Measurements from ENCODE around the gene MLLT3.

DNA sequence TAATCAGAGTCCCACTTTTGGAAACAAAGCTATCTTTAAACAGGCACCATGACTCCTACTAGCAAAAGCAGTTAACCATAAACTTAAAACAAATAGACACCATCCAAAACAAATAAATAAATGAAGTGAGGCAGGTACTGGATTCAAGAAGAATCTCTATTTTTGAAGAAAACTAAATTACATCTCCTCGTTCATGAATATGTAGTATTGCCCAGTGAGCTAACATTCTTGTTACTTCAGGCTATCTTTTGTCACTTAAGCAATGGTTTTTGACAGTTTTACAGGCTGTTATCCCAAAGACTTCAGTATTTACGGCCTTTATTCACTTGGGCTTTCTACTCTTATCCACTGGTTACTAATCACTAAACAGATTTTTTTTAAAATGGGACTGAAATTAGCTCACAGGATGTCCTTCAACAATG, 242.5 kb downstream of the MLLT3 start:
- TF ChIP-seq, protein P1, sequence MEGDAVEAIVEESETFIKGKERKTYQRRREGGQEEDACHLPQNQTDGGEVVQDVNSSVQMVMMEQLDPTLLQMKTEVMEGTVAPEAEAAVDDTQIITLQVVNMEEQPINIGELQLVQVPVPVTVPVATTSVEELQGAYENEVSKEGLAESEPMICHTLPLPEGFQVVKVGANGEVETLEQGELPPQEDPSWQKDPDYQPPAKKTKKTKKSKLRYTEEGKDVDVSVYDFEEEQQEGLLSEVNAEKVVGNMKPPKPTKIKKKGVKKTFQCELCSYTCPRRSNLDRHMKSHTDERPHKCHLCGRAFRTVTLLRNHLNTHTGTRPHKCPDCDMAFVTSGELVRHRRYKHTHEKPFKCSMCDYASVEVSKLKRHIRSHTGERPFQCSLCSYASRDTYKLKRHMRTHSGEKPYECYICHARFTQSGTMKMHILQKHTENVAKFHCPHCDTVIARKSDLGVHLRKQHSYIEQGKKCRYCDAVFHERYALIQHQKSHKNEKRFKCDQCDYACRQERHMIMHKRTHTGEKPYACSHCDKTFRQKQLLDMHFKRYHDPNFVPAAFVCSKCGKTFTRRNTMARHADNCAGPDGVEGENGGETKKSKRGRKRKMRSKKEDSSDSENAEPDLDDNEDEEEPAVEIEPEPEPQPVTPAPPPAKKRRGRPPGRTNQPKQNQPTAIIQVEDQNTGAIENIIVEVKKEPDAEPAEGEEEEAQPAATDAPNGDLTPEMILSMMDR (IDR thresholded peaks at IDR 0.05), result no peak
- no peak for TF ChIP-seq POLR2A (IDR thresholded peaks at IDR 0.05)

Data from thyroid gland (tissue), 4 donors.